GM19035 (cell line): ENCODE data around the gene SIGLEC10.
"Not testable (repeated sequence)": the region's sequence is repeated elsewhere in the genome, so short reads cannot be mapped to it uniquely, and the experiment has no call there.

Experiments
- ATAC-seq: cut with Tn5 transposase; IDR thresholded peaks from one replicate; pipeline ENCODE4 v1.9.1; 2021; ENCODE audit not compliant: unreplicated experiment

SIGLEC10 gene

DNA sequence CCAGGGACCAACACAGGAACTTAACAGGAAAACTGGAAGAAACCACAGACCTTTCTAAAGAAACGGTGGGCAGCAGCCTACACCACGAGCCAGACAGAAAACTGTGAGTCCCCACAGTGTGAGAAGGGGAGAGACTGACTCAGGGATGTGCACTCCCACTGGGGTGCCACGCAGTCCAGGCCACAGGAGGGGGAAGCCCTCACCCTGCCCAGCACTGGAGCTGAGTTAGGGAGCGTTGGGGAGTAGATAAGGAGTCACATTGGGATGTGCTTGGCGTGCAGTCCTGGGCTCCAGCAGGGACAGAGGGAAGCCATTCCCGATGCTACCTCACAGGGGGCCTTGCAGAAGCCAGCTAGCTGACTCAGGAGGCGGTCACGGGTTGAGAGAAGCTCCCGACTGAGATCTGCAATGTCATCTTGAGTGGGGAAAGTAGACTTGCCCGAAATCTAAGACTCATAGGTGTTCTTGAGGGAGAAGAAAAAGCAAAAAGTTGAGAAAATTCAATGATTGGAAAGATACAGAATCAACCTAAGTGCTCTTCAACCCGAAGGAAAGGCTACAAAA, 23.5 kb upstream of the SIGLEC10 start:
- no peak for ATAC-seq

DNA sequence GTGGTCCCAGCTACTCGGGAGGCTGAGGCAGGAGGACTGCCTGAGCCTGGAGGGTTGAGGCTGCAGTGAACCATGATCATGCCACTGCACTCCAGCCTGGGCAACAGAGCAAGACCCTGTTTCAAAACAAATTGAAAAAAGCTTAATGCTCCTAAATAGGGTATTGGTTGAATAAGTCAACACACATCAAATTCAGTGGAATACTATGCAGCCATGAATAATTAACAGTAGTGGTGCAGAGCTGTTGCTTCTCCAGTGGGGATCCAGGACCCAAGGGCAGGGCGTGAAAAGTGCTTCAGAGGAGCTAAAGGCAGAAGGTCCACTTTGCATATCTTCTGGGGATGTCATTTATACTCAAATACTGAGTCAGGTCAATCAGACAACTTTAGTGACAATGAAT, 22.6 kb upstream of the SIGLEC10 start:
- ATAC-seq = no peak

DNA sequence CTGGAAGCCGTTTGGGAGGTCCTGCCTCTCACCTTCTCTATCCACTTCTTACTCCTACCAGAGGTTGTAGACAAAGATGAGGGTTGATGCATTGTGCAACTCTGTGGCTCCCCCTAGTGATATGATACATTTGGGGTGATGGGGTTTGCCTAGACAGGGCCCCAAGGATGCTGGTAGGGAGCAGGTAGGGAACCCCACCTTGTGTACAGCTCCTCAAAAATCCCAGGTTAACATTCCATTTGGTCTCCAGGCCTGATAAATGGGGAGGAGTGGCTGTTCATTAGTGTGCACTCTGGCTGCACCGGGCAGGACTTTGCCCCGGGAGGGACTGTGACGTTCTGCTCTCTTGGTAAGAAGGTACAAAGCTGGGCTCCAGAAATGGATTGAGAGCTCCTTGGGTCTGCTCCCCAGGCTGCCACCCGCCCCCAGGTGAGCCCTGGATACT, 21.6 kb upstream of the SIGLEC10 start:
- no peak for ATAC-seq

DNA sequence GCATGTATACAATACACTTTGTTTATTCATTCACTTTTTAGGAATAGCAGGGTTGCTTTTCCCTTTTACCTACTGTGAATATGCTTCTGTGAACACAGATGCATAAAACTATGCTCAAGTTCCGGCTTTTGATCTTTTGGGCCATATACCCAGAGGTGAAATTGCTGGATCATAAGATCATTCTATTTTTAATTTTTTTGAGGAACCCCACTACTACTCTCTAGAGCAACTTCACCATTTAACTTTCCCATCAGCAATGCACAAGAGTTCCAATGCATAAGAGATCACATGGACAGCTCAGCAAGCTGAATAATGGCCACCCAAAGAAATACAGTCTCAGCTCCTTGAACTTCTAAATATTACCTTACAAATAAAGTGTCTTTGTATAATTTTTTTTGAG, 17.0 kb upstream of the SIGLEC10 start:
- ATAC-seq = no peak

DNA sequence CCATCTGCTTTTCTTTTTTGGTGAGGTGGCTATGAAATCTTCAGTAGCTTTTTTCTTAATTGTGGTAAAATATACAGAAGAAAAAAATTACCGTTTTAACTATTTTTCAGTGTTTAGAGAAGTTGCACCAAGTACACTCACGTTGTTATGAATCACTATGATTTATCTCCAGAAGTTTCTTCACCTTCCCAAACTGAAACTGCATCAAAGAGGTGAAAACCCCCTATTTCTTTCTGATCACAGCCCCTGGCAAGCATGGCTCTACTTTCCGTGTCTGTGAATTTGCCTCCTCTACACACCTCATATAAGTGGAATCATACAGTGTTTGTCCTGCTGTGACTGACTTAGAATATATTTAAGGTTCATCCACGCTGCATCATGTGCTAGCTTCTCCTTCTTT, 15.6 kb upstream of the SIGLEC10 start:
- ATAC-seq = no peak

DNA sequence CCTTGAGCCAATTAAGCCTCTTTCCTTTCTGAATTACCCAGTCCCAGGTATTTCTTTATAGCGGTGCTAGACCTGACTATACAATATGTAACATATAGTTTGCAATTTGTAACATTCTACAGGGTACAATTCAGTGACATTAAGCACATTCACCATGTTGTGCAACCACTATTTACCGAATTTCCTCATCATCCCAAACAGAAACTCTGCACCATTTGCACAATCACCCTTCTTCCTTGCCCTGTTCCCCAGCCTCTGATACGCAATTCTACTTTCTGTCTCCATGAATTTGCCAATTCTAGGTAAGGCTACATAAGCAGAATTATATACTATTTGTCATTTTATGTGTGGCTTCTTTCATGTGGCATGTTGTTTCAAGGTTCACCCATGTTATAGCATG, 13.7 kb upstream of the SIGLEC10 start:
- no peak for ATAC-seq

DNA sequence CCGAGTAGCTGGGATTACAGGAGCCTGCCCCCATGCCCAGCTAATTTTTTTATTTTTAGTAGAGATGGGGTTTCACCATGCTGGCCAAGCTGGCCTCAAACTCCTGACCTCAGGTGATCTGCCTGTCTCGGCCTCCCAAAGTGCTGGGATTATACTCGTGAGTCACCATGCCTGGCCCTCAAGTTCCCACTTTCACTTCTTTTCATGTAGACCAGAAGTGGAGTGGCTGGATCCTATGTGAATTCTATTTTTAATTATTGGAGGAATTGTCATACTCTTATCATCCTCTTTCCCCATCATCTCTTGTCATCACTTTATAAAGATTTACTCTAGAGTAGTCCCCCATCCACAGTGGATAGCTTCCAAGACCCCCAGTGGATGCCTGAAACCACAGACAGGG, 12.8 kb upstream of the SIGLEC10 start:
- ATAC-seq = no peak

DNA sequence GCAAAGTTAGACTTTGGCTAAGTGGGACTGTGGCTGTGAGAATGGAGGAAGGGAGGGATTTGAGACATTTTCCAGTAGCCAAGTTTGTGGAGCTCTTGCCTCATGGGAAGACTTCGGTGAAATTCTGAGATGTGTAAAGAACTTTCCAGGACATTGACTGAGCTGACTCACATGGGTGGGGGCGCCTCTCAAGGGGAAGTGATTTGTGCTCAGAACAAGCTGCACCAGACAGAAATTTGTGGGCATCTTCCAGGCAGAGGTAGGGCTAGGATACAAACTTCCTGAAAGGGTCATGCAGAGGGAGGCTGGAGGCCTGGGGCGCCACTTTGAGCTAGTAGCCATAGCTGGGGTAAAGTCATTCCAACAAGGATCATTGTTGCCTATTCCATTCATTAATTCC, 9.8 kb upstream of the SIGLEC10 start:
- ATAC-seq = no peak

DNA sequence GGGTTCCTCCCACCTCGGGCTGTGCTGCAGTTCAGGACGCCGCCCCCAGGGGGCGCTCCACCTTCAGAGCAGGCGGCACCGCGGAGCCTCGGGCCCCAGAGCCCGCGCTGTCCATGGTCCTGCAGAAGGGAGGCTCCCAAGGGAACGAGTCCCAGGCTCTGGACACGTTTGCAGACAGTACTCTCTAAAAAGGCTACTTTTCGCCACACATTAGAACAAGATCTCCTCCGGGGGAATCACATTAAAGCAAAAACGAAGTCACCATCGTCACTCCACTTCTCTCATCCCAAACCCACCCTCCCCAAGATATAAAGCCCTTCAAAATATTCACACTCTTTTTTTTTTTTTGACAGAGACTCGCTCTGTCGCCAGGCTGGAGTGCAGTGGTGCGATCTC, 4.6 kb upstream of the SIGLEC10 start:
- ATAC-seq = peak; percentile 46

DNA sequence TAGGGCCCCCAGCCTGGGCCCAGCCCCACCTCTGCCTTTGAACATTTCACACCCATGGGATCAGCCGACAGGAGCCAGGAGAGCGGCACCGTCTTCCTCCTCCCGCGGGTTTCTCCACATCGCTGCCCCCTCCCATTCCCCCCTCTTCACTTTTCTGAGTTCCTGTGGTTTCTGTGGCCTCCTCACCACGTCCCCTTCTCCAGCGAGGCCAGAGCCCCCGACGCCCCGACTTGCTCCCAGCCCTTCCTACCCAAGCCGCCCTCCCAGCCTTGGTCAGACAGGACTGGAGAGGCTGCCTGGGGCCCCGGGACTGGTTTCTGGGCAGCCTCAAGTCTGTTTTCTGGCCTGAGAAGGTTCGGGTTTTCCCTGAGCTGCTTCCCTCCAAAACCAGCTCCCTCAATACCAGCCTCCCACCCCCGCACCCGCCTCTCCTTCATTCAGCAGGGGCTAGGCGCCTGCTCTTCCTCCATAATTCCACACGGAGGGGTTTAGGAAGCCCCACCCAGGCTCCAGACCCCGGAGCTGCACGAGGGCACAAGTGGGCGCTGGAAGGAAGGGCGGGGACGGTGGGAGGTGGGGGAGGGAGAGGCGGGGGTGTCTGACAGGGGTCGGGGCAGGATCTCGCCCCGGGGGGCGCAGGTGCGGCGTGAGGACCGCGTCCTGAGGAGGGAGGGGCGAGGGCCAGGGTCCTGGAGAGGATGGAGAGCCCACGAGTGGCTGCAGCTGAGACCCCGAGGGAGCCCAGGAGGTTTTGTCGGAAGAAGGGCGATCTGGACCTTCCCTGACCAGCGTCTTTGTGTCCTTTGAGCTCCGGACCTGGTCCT, 4.0 kb upstream of the SIGLEC10 start:
- ATAC-seq = no peak

DNA sequence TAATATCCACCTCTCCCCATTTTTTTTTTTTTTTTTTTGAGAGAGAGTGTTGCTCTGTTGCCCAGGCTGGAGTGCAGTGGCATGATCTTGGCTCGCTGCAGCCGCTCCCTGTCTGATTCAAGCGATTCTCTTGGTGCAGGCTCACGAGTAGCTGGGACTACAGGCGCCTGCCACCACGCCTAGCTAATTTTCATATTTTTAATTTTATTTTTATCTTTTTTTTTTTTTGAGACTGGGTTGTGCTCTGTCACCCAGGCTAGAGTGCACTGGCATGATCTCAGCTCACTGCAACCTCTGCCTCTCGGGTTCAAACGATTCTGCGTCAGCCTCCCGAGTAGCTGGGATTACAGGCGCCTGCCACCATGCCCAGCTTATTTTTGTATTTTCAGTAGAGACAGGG, 3.1 kb upstream of the SIGLEC10 start:
- ATAC-seq = not testable (repeated sequence)

DNA sequence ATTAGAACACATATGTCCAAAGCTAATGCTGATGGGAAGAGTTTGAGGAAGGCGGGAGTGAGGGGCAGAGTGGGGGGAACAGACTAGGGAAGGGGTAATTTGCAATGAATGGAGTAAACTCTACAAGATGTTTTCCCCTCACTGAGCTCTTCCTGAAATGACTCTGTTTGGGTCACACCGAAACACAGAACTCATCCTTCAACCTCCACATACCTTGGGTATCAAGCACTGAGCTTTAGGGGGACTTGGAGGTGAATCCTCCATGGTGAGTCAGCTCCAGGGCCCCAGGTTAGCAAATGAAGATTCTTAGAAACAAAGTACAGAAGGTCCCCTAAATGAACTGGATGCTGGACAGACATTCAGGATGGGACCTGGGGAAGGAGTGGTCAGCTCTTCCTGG, 1.3 kb upstream of the SIGLEC10 start:
- ATAC-seq = no peak

DNA sequence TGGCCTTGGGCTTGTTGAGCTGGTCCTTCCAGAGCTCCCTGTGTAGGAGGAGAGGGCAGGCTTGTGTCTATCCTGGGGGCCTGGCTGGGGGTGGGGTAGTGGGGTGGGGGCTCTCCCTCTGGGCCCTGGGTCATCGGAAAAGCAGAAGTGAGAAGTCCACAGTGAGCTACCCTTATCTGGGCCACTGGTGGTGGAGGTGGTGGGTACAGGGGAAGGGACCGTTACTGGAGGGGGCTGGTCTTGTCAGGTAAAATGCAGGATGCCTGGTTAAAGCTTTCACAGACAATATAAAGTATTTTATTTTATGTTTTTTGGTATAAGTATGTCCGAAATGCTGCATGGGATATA, 342 bp upstream of the SIGLEC10 start:
- ATAC-seq = no peak

DNA sequence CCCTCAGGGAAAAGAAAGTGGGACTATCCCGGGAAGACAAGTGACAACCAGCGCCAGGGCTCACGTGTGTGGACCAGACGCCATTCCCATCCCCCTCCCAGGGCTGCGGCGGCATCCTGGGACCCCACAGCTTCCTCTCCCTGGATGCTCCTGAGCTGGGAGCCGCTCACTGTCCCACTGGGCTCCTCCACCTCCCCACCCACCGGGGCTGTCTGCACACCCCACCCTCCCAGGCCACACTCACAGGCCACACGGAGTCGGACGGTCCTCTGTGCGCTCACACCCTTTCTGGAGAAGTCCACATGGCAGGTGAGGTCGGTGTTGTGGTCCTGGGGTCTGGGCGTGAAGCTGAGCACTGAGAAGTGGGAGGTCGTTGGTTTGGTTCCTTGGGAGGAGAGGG, 1.0 kb downstream of the SIGLEC10 start:
- not testable (repeated sequence) for ATAC-seq

DNA sequence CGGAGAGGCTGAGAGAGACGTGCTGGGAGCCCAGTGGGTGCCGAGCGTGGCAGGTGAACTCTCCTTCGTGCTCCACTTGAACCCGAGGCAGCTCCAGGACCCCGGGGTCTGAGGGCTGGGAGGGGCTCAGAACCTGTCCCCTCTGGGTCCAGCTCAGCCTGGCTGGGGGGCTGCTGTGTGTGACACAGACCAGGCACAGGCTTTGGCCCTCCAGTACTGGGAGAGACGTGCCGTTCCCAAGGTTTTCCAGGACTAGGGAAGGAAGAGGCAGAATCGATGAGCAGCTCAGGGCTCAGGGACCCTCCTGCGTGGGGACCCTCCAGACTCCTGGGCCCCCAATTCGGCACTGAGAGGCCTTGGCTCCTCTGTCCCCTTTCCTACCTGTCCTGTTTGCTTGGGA, 2.3 kb downstream of the SIGLEC10 start:
- ATAC-seq = no peak

DNA sequence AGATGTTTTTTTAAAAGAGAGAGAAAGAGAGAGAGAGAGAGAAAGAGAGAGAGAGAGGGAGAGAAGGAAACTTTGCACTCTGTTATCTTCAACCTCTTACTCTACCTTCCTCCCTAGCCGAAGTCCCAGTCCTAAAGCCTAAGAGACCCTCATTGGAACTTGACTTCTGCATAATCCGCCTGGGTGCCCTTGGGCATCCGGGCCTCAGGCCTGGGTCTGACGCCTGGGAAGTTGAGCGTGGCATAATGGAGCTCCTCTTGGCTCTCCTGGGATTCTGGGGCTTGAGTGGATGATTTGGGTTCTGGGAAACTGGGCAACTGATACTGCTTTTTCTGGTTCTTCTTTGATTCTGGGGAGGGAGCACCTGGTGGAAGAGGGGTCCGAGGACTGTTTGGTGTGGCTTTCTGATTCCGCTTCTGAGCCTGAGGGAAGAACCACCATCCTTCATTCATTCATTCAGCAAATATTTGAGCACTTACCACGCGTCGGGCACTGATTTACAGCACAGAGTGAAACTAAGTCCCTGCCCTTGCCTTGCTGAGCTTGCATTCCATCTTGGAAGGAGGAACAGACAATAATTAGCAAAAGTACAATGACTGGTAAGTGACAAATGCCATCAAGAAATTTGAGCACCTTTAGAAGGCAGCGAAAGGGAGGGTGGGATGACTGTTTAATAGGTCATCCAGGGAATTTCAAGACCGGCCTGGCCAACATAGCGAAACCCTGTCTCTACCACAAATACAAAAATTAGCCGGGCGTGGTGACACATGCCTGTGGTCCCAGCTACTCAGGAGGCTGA, 6.3 kb downstream of the SIGLEC10 start:
- ATAC-seq = no peak

DNA sequence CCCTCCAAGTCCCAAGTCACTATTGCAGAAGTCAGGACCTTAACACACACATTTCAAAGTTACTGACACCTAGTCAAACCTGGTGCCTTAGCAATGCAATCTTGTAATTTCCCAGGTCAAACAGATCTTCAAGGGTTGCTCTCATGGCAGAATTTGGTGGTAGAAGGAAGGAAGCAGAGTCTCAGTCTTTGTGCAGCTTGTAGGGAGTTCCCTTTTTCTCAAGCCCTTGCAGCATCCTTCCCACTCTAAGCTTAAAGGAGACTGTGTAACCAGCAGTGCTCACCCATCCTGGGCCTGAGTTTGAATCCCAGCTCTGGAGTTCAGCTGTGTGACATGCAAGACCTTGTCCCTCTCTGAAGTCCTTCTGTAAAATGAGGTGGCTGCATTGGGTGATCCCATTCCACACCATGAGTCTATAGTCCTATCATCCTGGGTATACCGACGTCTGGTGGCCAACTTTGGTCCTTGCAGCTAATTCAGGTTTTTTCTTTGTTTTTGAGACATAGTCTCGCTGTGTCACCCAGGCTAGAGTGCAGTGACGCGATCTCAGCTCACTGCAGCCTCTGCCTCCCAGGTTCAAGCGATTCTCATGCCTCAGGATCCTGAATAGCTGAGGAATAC, 9.8 kb downstream of the SIGLEC10 start:
- no peak for ATAC-seq

DNA sequence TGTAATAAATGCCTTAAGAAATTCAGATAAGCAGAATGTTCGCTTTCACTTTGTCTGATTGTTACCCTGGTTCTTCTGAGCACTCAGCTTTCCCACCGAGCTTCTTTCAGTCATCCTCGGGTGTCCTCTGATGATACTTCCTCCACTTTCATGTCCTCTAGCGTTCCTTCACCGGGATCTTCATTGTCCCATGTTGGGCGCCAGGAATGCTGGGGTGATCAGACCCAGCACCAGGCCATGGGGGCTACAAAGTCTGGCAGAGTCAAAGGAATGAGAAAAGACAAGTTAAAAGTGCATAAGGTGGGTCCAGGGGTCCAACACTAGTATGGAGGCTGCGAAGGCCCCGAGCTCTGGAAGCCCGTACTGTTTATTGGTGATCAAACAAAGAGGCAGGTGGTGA, 15.3 kb downstream of the SIGLEC10 start:
- ATAC-seq = no peak

DNA sequence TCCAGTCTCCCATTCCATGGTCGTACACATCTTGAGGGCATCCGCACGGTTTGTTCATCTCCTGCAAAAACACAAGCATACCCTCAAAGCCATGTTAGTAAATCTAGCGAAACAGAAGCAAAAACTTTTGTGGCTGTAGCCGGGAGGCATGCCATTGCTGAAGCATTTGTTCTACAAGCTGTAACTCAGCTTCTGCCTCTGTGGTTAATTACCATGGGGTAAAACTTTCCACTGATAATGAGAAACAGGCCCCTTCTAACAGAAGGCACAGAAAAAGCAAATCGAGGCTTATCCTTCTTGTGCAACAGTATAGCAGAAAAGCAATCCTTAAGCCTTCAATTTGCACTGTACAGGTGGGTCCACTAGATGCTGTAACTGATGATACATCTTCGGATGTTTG, 17.5 kb downstream of the SIGLEC10 start:
- not testable (repeated sequence) for ATAC-seq

DNA sequence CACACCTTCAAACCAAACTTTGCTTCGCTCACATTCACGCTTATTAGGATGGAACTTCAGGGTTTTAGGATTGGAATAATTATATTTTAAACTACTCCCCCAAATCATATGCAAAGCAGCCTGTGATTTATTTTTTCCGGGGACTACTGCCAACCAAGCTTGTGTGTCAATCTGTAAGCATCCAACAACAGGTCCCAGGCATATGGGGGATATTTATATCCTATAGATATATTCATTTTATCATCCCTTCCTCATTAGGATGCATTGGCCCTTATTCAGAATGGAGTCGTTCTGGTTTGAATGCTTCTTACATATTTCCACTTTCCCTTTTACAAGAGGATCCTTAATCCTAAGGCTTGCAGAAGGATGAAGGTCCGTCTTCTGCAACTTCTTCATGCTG, 18.2 kb downstream of the SIGLEC10 start:
- no peak for ATAC-seq

DNA sequence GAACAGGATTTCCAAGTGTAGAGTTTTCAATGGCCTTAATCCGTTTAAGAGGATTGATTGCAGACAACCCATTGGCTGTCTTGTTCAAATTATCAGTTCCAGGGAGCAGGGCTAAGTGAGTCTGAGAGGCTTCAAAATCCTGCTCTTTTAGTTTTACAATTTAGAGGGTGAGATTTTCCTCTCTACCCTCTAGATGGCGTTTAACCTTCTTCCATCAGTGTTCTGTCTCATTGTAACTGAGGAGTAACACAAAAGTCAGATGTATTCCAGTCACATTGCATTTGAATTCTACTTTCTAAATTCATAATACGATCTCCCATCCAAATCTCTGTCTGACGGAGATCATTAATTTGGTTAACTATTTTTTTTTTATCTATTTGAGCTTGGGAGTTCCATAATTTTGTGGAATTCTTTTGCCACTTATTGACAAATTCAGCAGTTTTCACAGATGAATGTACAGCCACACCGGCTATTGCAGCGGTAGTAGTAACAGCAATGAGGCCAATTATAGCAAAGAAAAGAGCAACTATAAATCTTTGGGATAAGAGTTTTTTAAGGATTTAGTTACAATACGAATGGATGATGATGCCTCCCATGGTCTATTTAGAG, 19.2 kb downstream of the SIGLEC10 start:
- no peak for ATAC-seq
